Measurements from ENCODE around the gene CPXM1. TPM values are rescaled to one million over a fixed set of nuclear protein-coding genes. Genes with fewer than 3 reads are reported as not detected.
A peak's percentile ranks its signal among the peaks of the same experiment; 100 is the strongest.

CPXM1 gene
- total and polyA plus RNA-seq, 9 of the 15 experiments (the other 6 are each of a cell fraction or from before 2014, with no cell fraction given) = 0.04 to 1.1 (median 0.37) TPM; not detected in 2

GRCh38 chr20:2783908-2784566, 16.4 kb downstream of the CPXM1 start (continued):
- TF ChIP-seq DNMT1 (IDR thresholded peaks at IDR 0.05) (no peak), SREBF2 (CRISPR knock-in tag; IDR thresholded peaks at IDR 0.05) (no peak), E2F3 (CRISPR knock-in tag; IDR thresholded peaks at IDR 0.05) (no peak), ZNF551 (CRISPR knock-in tag; IDR thresholded peaks at IDR 0.05) (no peak)

DNA sequence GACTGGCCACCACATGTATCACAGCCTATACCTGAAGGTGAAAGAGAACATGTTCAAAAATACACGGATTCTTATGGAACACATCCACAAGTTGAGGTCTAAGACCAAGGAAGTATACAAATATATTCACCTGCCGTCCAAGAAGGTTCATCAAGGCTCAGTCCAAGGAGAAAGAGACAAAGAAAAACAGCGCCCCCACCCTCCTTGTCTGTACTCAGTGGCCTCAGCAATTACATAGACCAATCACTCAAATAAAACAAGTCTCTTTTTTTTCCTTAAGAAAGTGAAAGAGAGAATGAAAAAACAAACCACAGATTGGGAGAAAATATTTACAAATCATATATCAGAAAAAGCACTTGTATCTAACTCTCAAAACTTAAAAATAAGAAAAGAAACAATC, 19.5 kb downstream of the CPXM1 start:
- H3K27ac ChIP-seq (ENCODE audit: extremely low read depth, low read depth, low read length) = no peak overlapping the region
- H3K27me3 ChIP-seq (ENCODE audit: control insufficient read depth in 2 of 2, insufficient read depth in 2 of 2, low read length in 2 of 2) = peaks cover 0 to 4% of the 10 kb centered on the region in 2 experiments; a peak in 2 of 5 replicates
- no peak overlapping the region for H3K9ac ChIP-seq (ENCODE audit: insufficient read depth in 1 of 2, low read depth in 2 of 2, low read length in 2 of 2)
- in situ Hi-C loops (cut with MboI) (no loop called here), intact Hi-C loops (cut with micrococcal nuclease) (no loop called here)
- H3K9me3 ChIP-seq (replicated peaks; ENCODE audit: control insufficient read depth, insufficient read depth, low read depth, low read length) = no peaks in the 10 kb centered on the region
- H4K20me1 ChIP-seq (replicated peaks; ENCODE audit: control insufficient read depth, insufficient read depth, low read length) = no peaks in the 10 kb centered on the region
- H3K4me3 ChIP-seq = no peak overlapping the region
- DNase-seq (ENCODE audit: extremely low read depth in 1 of 4, low spot score in 3 of 4) (no peak), FAIRE-seq (no peak), ATAC-seq (peak; percentile 70; the same call in 2 of the 3 replicates)
- no peaks in the 10 kb centered on the region for H3K9me1 ChIP-seq (ENCODE audit: control insufficient read depth, insufficient read depth, low read length)
- no peaks in the 10 kb centered on the region for H3K79me2 ChIP-seq (ENCODE audit: control insufficient read depth, insufficient read depth, low read length)
- peak; percentile 5 to 28 (median 17); a peak in 1 of 6 replicates for TF ChIP-seq CTCF (IDR thresholded peaks at IDR 0.05 in 2 of 3, conservative IDR thresholded peaks at IDR 0.05 in 1 of 3; ENCODE audit: insufficient read depth in 2 of 3, low read depth in 1 of 3, low read length in 3 of 3)
- peak; percentile 31; the same call in 1 of the 2 replicates for TF ChIP-seq PKNOX1 (IDR thresholded peaks at IDR 0.05)
- no peak for TF ChIP-seq HCFC1 (IDR thresholded peaks at IDR 0.05; ENCODE audit: low read depth, low read length)
- TF ChIP-seq SMAD1 (IDR thresholded peaks at IDR 0.05; ENCODE audit: low read depth, low read length, partially characterized antibody) = no peak
- no peaks in the 10 kb centered on the region for H3K36me3 ChIP-seq (ENCODE audit: control insufficient read depth, insufficient read depth, low read length)
- no peak overlapping the region for H3K4me2 ChIP-seq (ENCODE audit: insufficient read depth, low read length)
- H2AFZ ChIP-seq (ENCODE audit: low read depth, low read length) = no peak overlapping the region
- POLR2A ChIA-PET = interaction anchor here (0.6 to 0.7 kb wide), 2 partner anchors 82 to 313 kb away, joined by 3 read pairs; no protein-coding TSS in a partner anchor
- WGBS (ENCODE audit: insufficient coverage, low coverage, missing lambda C conversion rate) = 0% methylated on average over 3 of the region's 3 CpGs
- CTCF ChIA-PET (ENCODE audit: low intra/inter-chr PET ratio) = no interaction called here
- no TSS peak for BruUV-seq (replicated peaks)
- H3K4me1 ChIP-seq (replicated peaks in 1 of 2; ENCODE audit: control insufficient read depth in 2 of 2, insufficient read depth in 2 of 2, low read length in 2 of 2) = no peaks in the 10 kb centered on the region

Data from K562 (cell line).